Ovary (tissue), 9 donors: ENCODE measurements around the gene NUDCD2. TPM values are rescaled to one million over a fixed set of nuclear protein-coding genes. Genes with fewer than 3 reads are reported as not detected.

Source experiments
- DNase-seq, 5 donors: peaks; one replicate each; pipeline ENCODE4 v3.0.0-alpha.2; 2019 to 2020
- H3K27ac ChIP-seq, 2 donors: fragments of 200-600 bp; one replicate each; pipeline versions ENCODE4 v1.5.1 to v1.8.0; 2019 to 2022
- H3K27me3 ChIP-seq: fragments of 200-600 bp; one replicate; pipeline ENCODE4 v1.8.0; 2022
- H3K36me3 ChIP-seq: fragments of 200-600 bp; sonication (generic); one replicate; pipeline ENCODE4 v1.5.1; 2019
- H3K4me1 ChIP-seq: one replicate; pipeline ENCODE4 v1.8.1; 2013; ENCODE audit warnings: mild to moderate bottlenecking, moderate library complexity; ENCODE audit not compliant: insufficient read depth
- H3K4me3 ChIP-seq: fragments of 200-600 bp; sonication (generic); one replicate; pipeline ENCODE4 v1.5.1; 2017
- H3K9me3 ChIP-seq, 2 donors: fragments of 200-600 bp in 1 of 2; sonication (generic) in 1 of 2; one replicate each; pipeline versions ENCODE4 v1.5.1 to v1.8.1; 2013 to 2019; ENCODE audit warnings: mild to moderate bottlenecking in 1 of 2, moderate library complexity in 1 of 2
- CTCF ChIP-seq, 3 donors: fragments of 450-650 bp in 2 of 3; fragments of 200-600 bp in 1 of 3; IDR thresholded peaks; one replicate each; pipeline versions ENCODE4 v1.5.1 to v1.8.0; 2016 to 2022; ENCODE audit warnings: antibody characterized with exemption in 3 of 3, mild to moderate bottlenecking in 1 of 3
- EP300 ChIP-seq: sonication (generic); formaldehyde crosslinking; IDR thresholded peaks from one replicate; pipeline ENCODE4 v1.6.1; 2017; ENCODE audit warnings: antibody characterized with exemption
- POLR2A ChIP-seq: fragments of 450-650 bp; IDR thresholded peaks from one replicate; pipeline ENCODE4 v1.6.1; 2017; ENCODE audit warnings: antibody characterized with exemption, mild to moderate bottlenecking, moderate library complexity
- WGBS, 3 donors: extraction: QIAGEN DNeasy Blood & Tissue Kit in 1 of 3; methylation state at CpG; one replicate each; pipeline versions ENCODE4 v1.1.5 to v1.1.7; 2013 to 2017; 5-methylcytosine and 5-hydroxymethylcytosine counted together
- intact Hi-C, 4 donors: fragments of 100-400 bp; cut with DNase I; formaldehyde crosslinking; loops; one replicate each; pipeline versions ENCODE4 v1.11.0 to v1.15.1; 2022 to 2023
- polyA plus RNA-seq, 2 donors: library from polyadenylated mRNA; stranded (reverse); fragments of 200-250 nt in 1 of 2; fragments of 350-450 nt in 1 of 2; fragmentation: Illumina TruSeq in 1 of 2; extraction: RNeasy Lipid Tissue Mini Kit (QIAGEN cat#74804) in 1 of 2; gene quantifications; one replicate each; pipeline ENCODE4 v1.2.3, GENCODE V29; 2013 to 2014
- total RNA-seq, 7 donors: library from RNA; depleted of rRNA in 2 of 7; stranded (reverse); fragments of >200 nt in 2 of 7; fragmentation: NEBNext Ultra II Directional in 3 of 7; extraction: Animal tissue kit (Norgen Biotek cat#: 25700) in 3 of 7; gene quantifications; one replicate each; pipeline versions ENCODE4 v1.1.0 to v1.2.4, GENCODE V29; 2016 to 2023
- donor health status: DM: no; HTN: no; CAD: no; lungs with moderate emphysema.
- donor health status: DM: no; HTN: no; CAD: no.
- donor health status: Bipolar disorder and iron deficiency.
- donor health status: DM: yes; HTN: yes; CAD: no.
- donor health status: DM: no; HTN: no; CAD: no.
- donor health status: DM: yes; HTN: yes; CAD: no.

The NUDCD2 gene
- total and polyA plus RNA-seq, 9 donors, result 6.8 to 26.0 (median 16.3) TPM

- Histone ChIP-seq H3K27me3 (no peaks in the 10 kb centered on the region), H3K27ac (no peak overlapping the region), H3K4me3 (no peak overlapping the region), H3K36me3 (no peaks in the 10 kb centered on the region), H3K9me3 (no peaks in the 10 kb centered on the region), H3K4me1 (no peaks in the 10 kb centered on the region)
- intact Hi-C loops, result no loop called here
- no peak for DNase-seq
- TF ChIP-seq CTCF (IDR thresholded peaks at IDR 0.05) (no peak), EP300 (no peak), POLR2A (no peak)
- 35 to 47% (median 37%) methylated on average over 3 of the region's 3 CpGs for WGBS, 3 donors
Observed at GRCh38 chr5:163447875-163448274, 12.0 kb downstream of the NUDCD2 start.

- H3K36me3 ChIP-seq, result no peaks in the 10 kb centered on the region
Observed at GRCh38 chr5:163447191-163447590, 12.7 kb downstream of the NUDCD2 start.

GRCh38 chr5:163445345-163445744 is 14.6 kb downstream of the NUDCD2 start:
- intact Hi-C loops, result no loop called here
- 91 to 95% (median 92%) methylated on average over 6 of the region's 6 CpGs for WGBS, 3 donors
- H3K27ac ChIP-seq, result no peak overlapping the region
- H3K27me3 ChIP-seq, result no peaks in the 10 kb centered on the region
- no peaks in the 10 kb centered on the region for H3K36me3 ChIP-seq
- H3K4me1 ChIP-seq, result no peaks in the 10 kb centered on the region
- no peak for TF ChIP-seq EP300
- TF ChIP-seq CTCF (IDR thresholded peaks at IDR 0.05), result no peak
- no peak for TF ChIP-seq POLR2A
- no peaks in the 10 kb centered on the region for H3K9me3 ChIP-seq
- no peak for DNase-seq
- no peak overlapping the region for H3K4me3 ChIP-seq

More at GRCh38 chr5:163447191-163447590, 12.7 kb downstream of the NUDCD2 start:
- intact Hi-C loops, result no loop called here
- no peak for TF ChIP-seq CTCF (IDR thresholded peaks at IDR 0.05)
- Histone ChIP-seq H3K4me3 (no peak overlapping the region), H3K27me3 (no peaks in the 10 kb centered on the region), H3K27ac (no peak overlapping the region), H3K4me1 (no peaks in the 10 kb centered on the region), H3K9me3 (no peaks in the 10 kb centered on the region)
- no peak for DNase-seq

- no peak overlapping the region for H3K27ac ChIP-seq
- TF ChIP-seq POLR2A (no peak), EP300 (no peak), CTCF (IDR thresholded peaks at IDR 0.05) (no peak)
- H3K27me3 ChIP-seq, result no peaks in the 10 kb centered on the region
- no peak overlapping the region for H3K4me3 ChIP-seq
- 83 to 88% (median 85%) methylated on average over 1 of the region's 1 CpG for WGBS, 3 donors
- no peaks in the 10 kb centered on the region for H3K36me3 ChIP-seq
- H3K4me1 ChIP-seq, result no peaks in the 10 kb centered on the region
- no peak for DNase-seq
- intact Hi-C loops, result no loop called here
- no peaks in the 10 kb centered on the region for H3K9me3 ChIP-seq
Observed at GRCh38 chr5:163444526-163444925, 15.4 kb downstream of the NUDCD2 start.

GRCh38 chr5:163440954-163441353 is 18.9 kb downstream of the NUDCD2 start:
- no peak for TF ChIP-seq EP300
- TF ChIP-seq CTCF (IDR thresholded peaks at IDR 0.05), result no peak
- no peak for TF ChIP-seq POLR2A

More at GRCh38 chr5:163440954-163441353, 18.9 kb downstream of the NUDCD2 start:
- H3K36me3 ChIP-seq, result no peaks in the 10 kb centered on the region
- peaks cover 7% of the 10 kb centered on the region for H3K4me1 ChIP-seq
- no peak for DNase-seq
- H3K4me3 ChIP-seq, result no peak overlapping the region
- intact Hi-C loops, result no loop called here
- no peaks in the 10 kb centered on the region for H3K27me3 ChIP-seq
- no peak overlapping the region for H3K27ac ChIP-seq
- H3K9me3 ChIP-seq, result no peaks in the 10 kb centered on the region
- 95 to 99% (median 98%) methylated on average over 3 of the region's 3 CpGs for WGBS, 3 donors
